Esophagus muscularis mucosa (tissue), 4 donors: ENCODE results near the gene TTC27. TPM values are rescaled to one million over a fixed set of nuclear protein-coding genes. Genes with fewer than 3 reads are reported as not detected.

Experiments used
- DNase-seq: peaks from one replicate; pipeline ENCODE4 v3.0.0-alpha.2; 2017; ENCODE audit errors: extremely low spot score
- H3K27ac ChIP-seq, 4 donors: fragments of 200-600 bp; sonication (generic); replicated peaks in 1 of 4; 1 replicate in 3 of 4; 2 replicates in 1 of 4; pipeline ENCODE4 v1.5.1; 2016 to 2019; ENCODE audit warnings: mild to moderate bottlenecking in 1 of 4
- H3K27me3 ChIP-seq, 4 donors: fragments of 200-600 bp; sonication (generic); one replicate each; pipeline versions ENCODE4 v1.5.1 to v1.6.0; 2016 to 2019
- H3K36me3 ChIP-seq, 4 donors: fragments of 200-600 bp; sonication (generic); one replicate each; pipeline ENCODE4 v1.5.1; 2016 to 2019
- H3K4me1 ChIP-seq, 4 donors: fragments of 200-600 bp; sonication (generic); one replicate each; pipeline ENCODE4 v1.5.1; 2016 to 2019
- H3K4me3 ChIP-seq, 4 donors: fragments of 200-600 bp; sonication (generic); 1 replicate in 2 of 4; 2 replicates in 2 of 4; pipeline ENCODE4 v1.5.1; 2016 to 2019; ENCODE audit warnings: mild to moderate bottlenecking in 4 of 4, moderate library complexity in 1 of 4
- H3K9me3 ChIP-seq, 4 donors: fragments of 200-600 bp; sonication (generic); 1 replicate in 3 of 4; 2 replicates in 1 of 4; pipeline ENCODE4 v1.5.1; 2016 to 2019
- EP300 ChIP-seq: sonication (generic); formaldehyde crosslinking; IDR thresholded peaks from one replicate; pipeline ENCODE4 v1.6.1; 2017; ENCODE audit warnings: antibody characterized with exemption
- POLR2A ChIP-seq: fragments of 450-650 bp; IDR thresholded peaks from one replicate; pipeline ENCODE4 v1.6.1; 2017; ENCODE audit warnings: antibody characterized with exemption, moderate library complexity, mild to moderate bottlenecking, low read depth
- POLR2AphosphoS5 ChIP-seq, 2 donors: sonication (generic); formaldehyde crosslinking; IDR thresholded peaks; one replicate each; pipeline ENCODE4 v1.6.1; 2017; ENCODE audit warnings: antibody characterized with exemption in 2 of 2
- WGBS: methylation state at CpG from one replicate; pipeline ENCODE4 v1.1.5; 2018; 5-methylcytosine and 5-hydroxymethylcytosine counted together
- intact Hi-C: fragments of 100-400 bp; cut with DNase I; formaldehyde crosslinking; loops from one replicate; pipeline ENCODE4 v1.15.1; 2023
- total RNA-seq, 4 donors: library from RNA; depleted of rRNA; stranded (reverse); fragments of >200 nt; gene quantifications; one replicate each; pipeline versions ENCODE4 v1.1.0 to v1.2.1, GENCODE V29; 2016
- TF ChIP-seq, protein P1 (sequence below), 3 experiments: fragments of 200-600 bp in 2 of 3; fragments of 450-650 bp in 1 of 3; sonication (generic) in 2 of 3; IDR thresholded peaks; one replicate each; pipeline ENCODE4 v1.5.1; 2017 to 2019; ENCODE audit warnings: antibody characterized with exemption in 3 of 3, mild to moderate bottlenecking in 2 of 3, moderate library complexity in 1 of 3

Gene TTC27
- total RNA-seq, 4 donors from 2014 or later = 9.8 to 13.7 (median 12.3) TPM

GRCh38 chr2:32688541-32688940 is 60.7 kb downstream of the TTC27 start:
- H3K4me1 ChIP-seq = peaks cover 0 to 15% (median 10%) of the 10 kb centered on the region in 4 donors
- no peak overlapping the region for H3K27ac ChIP-seq
- no peaks in the 10 kb centered on the region for H3K9me3 ChIP-seq
- peaks cover 0 to 14% (median 4%) of the 10 kb centered on the region in 4 donors for H3K36me3 ChIP-seq
- H3K4me3 ChIP-seq = no peak overlapping the region
- TF ChIP-seq, protein P1, sequence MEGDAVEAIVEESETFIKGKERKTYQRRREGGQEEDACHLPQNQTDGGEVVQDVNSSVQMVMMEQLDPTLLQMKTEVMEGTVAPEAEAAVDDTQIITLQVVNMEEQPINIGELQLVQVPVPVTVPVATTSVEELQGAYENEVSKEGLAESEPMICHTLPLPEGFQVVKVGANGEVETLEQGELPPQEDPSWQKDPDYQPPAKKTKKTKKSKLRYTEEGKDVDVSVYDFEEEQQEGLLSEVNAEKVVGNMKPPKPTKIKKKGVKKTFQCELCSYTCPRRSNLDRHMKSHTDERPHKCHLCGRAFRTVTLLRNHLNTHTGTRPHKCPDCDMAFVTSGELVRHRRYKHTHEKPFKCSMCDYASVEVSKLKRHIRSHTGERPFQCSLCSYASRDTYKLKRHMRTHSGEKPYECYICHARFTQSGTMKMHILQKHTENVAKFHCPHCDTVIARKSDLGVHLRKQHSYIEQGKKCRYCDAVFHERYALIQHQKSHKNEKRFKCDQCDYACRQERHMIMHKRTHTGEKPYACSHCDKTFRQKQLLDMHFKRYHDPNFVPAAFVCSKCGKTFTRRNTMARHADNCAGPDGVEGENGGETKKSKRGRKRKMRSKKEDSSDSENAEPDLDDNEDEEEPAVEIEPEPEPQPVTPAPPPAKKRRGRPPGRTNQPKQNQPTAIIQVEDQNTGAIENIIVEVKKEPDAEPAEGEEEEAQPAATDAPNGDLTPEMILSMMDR (IDR thresholded peaks at IDR 0.05) = no peak
- TF ChIP-seq POLR2A (no peak), EP300 (no peak)
- DNase-seq = no peak
- no peaks in the 10 kb centered on the region for H3K27me3 ChIP-seq
- intact Hi-C loops = no loop called here

- no peaks in the 10 kb centered on the region for H3K27me3 ChIP-seq
- DNase-seq = no peak
- peaks cover 0 to 3% (median 0%) of the 10 kb centered on the region in 4 donors for H3K36me3 ChIP-seq
- H3K27ac ChIP-seq = no peak overlapping the region
- intact Hi-C loops = no loop called here
- TF ChIP-seq POLR2A = no peak
- TF ChIP-seq, protein P1 (IDR thresholded peaks at IDR 0.05) = no peak
- no peak for TF ChIP-seq POLR2AphosphoS5 (IDR thresholded peaks at IDR 0.05)
- no peak for TF ChIP-seq EP300
- H3K9me3 ChIP-seq = no peaks in the 10 kb centered on the region
- peaks cover 0 to 15% (median 10%) of the 10 kb centered on the region in 4 donors for H3K4me1 ChIP-seq
- H3K4me3 ChIP-seq = no peak overlapping the region
Observed at GRCh38 chr2:32691678-32692077, 63.8 kb downstream of the TTC27 start.

- Histone ChIP-seq H3K4me3 (no peak overlapping the region), H3K27ac (no peak overlapping the region), H3K4me1 (peaks cover 0 to 4% (median under 1%) of the 10 kb centered on the region in 4 donors), H3K27me3 (no peaks in the 10 kb centered on the region), H3K36me3 (peaks cover 0 to 4% (median 0%) of the 10 kb centered on the region in 4 donors), H3K9me3 (no peaks in the 10 kb centered on the region)
- intact Hi-C loops = no loop called here
- no peak for DNase-seq
- TF ChIP-seq POLR2AphosphoS5 (IDR thresholded peaks at IDR 0.05) (no peak), EP300 (no peak), POLR2A (no peak)
- TF ChIP-seq, protein P1 (IDR thresholded peaks at IDR 0.05) = no peak
- WGBS = 97% methylated on average over 4 of the region's 4 CpGs
Observed at GRCh38 chr2:32696439-32696838, 68.6 kb downstream of the TTC27 start.

- no peak for DNase-seq
- Histone ChIP-seq H3K36me3 (peaks cover 0 to 4% (median 0%) of the 10 kb centered on the region in 4 donors), H3K9me3 (no peaks in the 10 kb centered on the region), H3K27me3 (no peaks in the 10 kb centered on the region), H3K27ac (no peak overlapping the region), H3K4me3 (no peak overlapping the region), H3K4me1 (peaks cover 0 to 4% (median 0%) of the 10 kb centered on the region in 4 donors)
- intact Hi-C loops = no loop called here
- no peak for TF ChIP-seq POLR2A
- no peak for TF ChIP-seq POLR2AphosphoS5 (IDR thresholded peaks at IDR 0.05)
Observed at GRCh38 chr2:32697156-32697555, 69.3 kb downstream of the TTC27 start.

- no peak for TF ChIP-seq POLR2AphosphoS5 (IDR thresholded peaks at IDR 0.05)
- 100% methylated on average over 1 of the region's 1 CpG for WGBS
- Histone ChIP-seq H3K27ac (no peak overlapping the region), H3K4me1 (peaks cover 0 to 4% (median 0%) of the 10 kb centered on the region in 4 donors), H3K4me3 (no peak overlapping the region), H3K36me3 (peaks cover 0 to 14% (median 11%) of the 10 kb centered on the region in 4 donors), H3K27me3 (no peaks in the 10 kb centered on the region), H3K9me3 (no peaks in the 10 kb centered on the region)
- DNase-seq = no peak
- intact Hi-C loops = no loop called here
Observed at GRCh38 chr2:32699151-32699550, 71.3 kb downstream of the TTC27 start.

DNA sequence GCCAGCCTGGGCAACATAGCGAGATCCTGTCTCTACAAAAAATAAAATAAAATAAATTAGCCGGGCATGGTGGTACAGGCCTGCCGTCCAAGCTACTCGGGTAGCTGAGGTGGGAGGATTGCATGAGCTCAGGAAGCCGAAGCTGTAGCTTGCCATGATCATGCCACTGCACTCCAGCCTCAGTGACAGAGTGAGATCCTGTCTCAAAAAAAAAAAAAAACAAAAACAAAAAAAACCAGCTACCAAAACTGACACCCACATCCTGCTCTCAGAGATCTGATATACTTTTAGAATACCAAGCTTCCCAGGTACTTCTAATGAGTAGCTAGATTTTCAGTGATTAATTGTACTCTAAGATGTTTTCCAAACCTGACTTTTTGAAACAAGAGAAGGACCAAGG is 74.0 kb downstream of the TTC27 start:
- intact Hi-C loops = no loop called here
- Histone ChIP-seq H3K4me3 (no peak overlapping the region), H3K36me3 (peaks cover 0 to 19% (median 15%) of the 10 kb centered on the region in 4 donors), H3K27me3 (no peaks in the 10 kb centered on the region), H3K4me1 (peaks cover 0 to 4% (median 0%) of the 10 kb centered on the region in 4 donors), H3K9me3 (no peaks in the 10 kb centered on the region), H3K27ac (no peak overlapping the region)
- 97% methylated on average over 5 of the region's 5 CpGs for WGBS
- TF ChIP-seq POLR2AphosphoS5 (IDR thresholded peaks at IDR 0.05) (no peak), EP300 (no peak), POLR2A (no peak)
- TF ChIP-seq, protein P1 (IDR thresholded peaks at IDR 0.05) = no peak
- DNase-seq = no peak
